ENCODE results near the gene ZNF410. TPM values are rescaled to one million over a fixed set of nuclear protein-coding genes. Genes with fewer than 3 reads are reported as not detected.

The ZNF410 gene
- total RNA-seq, 4 donors from 2014 or later = 33.2 to 104 (median 45.9) TPM

DNA sequence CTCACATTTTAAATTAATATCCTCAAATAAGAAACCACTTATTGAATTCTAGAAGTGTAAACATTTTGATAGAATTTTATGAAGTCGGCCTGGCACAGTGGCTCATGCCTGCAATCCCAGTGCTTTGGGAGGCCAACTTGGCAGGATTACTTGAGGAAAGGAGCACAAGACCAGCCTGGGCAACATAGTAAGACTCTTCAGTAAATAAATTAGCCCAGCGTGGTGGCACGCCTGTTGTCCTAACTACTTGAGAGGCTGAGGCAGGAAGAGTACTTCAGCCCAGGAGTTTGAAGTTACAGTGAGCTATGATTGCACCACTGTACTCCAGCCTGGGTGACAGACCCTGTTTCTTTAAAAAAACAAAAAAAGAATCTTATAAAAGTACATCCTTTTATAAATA lies 8.9 kb upstream of the ZNF410 start:
- no peak overlapping the region for H3K27ac ChIP-seq
- H3K27me3 ChIP-seq = no peaks in the 10 kb centered on the region
- no peaks in the 10 kb centered on the region for H3K36me3 ChIP-seq
- H3K4me3 ChIP-seq = no peak overlapping the region
- WGBS, 2 donors (ENCODE audit: low coverage in 1 of 2) = 75 to 84% methylated on average over 1 to 3 of the region's 3 CpGs
- DNase-seq = no peak
- intact Hi-C loops (cut with DNase I; ENCODE audit: low total_unique reads) = no loop called here
- no peak for TF ChIP-seq POLR2A (IDR thresholded peaks at IDR 0.05)
- in situ Hi-C loops (cut with MboI; ENCODE audit: low pct_ligation_motif_present in 1 of 4, low pct_unique_long_range_greater_than_20kb in 1 of 4, low sequenced_read_pairs in 3 of 4) = no loop called here
- no peaks in the 10 kb centered on the region for H3K9me3 ChIP-seq
- H3K4me1 ChIP-seq = peaks cover 0 to 4% (median 1%) of the 10 kb centered on the region in 4 donors

DNA sequence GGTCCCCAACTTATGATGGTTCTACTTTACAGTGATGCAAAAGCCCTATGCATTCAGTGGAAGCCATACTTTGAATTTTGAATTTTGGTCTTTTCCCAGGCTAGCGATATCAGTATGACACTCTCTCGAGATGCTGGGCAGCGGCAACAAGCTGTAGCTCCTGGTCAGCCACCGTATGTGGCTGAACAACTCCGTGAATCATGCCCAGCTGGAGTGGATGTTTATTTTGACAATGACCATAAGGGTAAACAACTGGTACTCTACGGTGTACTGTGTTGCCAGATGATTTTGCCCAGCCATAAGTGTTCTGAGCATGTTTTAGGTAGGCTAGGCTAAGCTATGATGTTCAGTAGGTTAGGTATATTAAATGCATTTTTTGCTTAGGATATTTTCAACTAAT lies 8.2 kb upstream of the ZNF410 start:
- no peaks in the 10 kb centered on the region for H3K27me3 ChIP-seq
- H3K36me3 ChIP-seq = no peaks in the 10 kb centered on the region
- no peak overlapping the region for H3K27ac ChIP-seq
- peaks cover 0 to 4% (median 1%) of the 10 kb centered on the region in 4 donors for H3K4me1 ChIP-seq
- H3K9me3 ChIP-seq = no peaks in the 10 kb centered on the region
- DNase-seq = no peak
- in situ Hi-C loops (cut with MboI; ENCODE audit: low pct_ligation_motif_present in 1 of 4, low pct_unique_long_range_greater_than_20kb in 1 of 4, low sequenced_read_pairs in 3 of 4) = no loop called here
- TF ChIP-seq EP300 (IDR thresholded peaks at IDR 0.05; ENCODE audit: low read depth) = no peak
- TF ChIP-seq, protein P1, sequence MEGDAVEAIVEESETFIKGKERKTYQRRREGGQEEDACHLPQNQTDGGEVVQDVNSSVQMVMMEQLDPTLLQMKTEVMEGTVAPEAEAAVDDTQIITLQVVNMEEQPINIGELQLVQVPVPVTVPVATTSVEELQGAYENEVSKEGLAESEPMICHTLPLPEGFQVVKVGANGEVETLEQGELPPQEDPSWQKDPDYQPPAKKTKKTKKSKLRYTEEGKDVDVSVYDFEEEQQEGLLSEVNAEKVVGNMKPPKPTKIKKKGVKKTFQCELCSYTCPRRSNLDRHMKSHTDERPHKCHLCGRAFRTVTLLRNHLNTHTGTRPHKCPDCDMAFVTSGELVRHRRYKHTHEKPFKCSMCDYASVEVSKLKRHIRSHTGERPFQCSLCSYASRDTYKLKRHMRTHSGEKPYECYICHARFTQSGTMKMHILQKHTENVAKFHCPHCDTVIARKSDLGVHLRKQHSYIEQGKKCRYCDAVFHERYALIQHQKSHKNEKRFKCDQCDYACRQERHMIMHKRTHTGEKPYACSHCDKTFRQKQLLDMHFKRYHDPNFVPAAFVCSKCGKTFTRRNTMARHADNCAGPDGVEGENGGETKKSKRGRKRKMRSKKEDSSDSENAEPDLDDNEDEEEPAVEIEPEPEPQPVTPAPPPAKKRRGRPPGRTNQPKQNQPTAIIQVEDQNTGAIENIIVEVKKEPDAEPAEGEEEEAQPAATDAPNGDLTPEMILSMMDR (IDR thresholded peaks at IDR 0.05) = no peak
- no peak for TF ChIP-seq POLR2A (IDR thresholded peaks at IDR 0.05)
- TF ChIP-seq POLR2AphosphoS5 (IDR thresholded peaks at IDR 0.05) = no peak
- no peak overlapping the region for H3K4me3 ChIP-seq
- intact Hi-C loops (cut with DNase I; ENCODE audit: low total_unique reads) = no loop called here
- WGBS, 2 donors (ENCODE audit: low coverage in 1 of 2) = 82 to 85% methylated on average over 3 to 6 of the region's 6 CpGs

DNA sequence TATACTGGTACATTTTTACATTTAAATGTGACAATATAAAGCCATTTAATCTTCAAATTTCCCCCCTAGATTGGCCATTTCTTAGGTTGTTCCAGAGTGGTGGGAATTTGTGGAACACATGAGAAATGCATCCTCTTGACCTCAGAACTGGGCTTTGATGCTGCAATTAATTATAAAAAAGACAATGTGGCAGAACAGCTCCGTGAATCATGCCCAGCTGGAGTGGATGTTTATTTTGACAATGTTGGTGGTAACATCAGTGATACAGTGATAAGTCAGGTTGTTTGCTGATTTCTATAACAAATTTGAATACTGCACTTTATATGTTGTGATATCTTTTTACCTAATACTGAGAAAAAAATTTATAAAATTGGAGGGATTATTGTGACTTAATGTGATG lies 7.6 kb upstream of the ZNF410 start:
- no peaks in the 10 kb centered on the region for H3K27me3 ChIP-seq

DNA sequence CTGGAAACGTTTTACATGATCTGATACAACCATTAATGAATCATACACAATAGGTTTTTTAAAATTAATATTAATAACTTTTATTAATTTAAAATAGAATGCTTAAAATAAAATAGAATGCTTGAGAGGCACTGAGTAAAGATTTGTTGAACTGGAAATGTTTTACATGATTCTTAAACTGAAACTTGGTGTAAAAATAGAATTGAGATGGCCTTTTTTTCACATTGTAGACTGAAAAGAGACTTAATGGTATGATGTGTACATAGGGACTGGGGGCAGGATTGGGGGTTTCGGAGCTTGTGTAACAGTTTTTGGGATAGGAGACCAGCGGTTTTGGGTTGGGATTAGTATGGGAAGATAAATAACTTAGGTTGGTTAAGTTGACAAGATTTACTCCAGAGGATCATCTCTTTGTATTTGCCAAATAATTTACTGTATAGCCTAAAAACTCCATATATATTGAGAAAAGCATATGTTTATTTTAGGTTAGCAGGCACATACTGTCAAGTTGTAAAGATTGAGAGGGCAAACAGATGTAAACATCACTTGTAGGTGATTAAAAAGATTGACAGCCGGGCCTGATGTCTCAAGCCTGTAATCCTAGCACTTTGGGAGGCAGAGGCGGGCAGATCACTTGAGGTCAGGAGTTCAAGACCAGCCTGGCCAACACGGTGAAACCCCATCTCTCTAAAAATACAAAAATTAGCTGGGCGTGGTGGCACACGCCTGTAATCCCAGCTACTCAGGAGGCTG lies 2.0 kb upstream of the ZNF410 start:
- intact Hi-C loops (cut with DNase I; ENCODE audit: low total_unique reads) = no loop called here
- Histone ChIP-seq H3K4me3 (no peak overlapping the region), H3K9me3 (no peaks in the 10 kb centered on the region), H3K4me1 (peaks cover 6 to 30% (median 23%) of the 10 kb centered on the region in 4 donors), H3K36me3 (no peaks in the 10 kb centered on the region), H3K27me3 (no peaks in the 10 kb centered on the region), H3K27ac (no peak overlapping the region)
- WGBS, 2 donors (ENCODE audit: low coverage in 1 of 2) = 71 to 76% methylated on average over 3 to 8 of the region's 8 CpGs
- in situ Hi-C loops (cut with MboI; ENCODE audit: low pct_ligation_motif_present in 1 of 4, low pct_unique_long_range_greater_than_20kb in 1 of 4, low sequenced_read_pairs in 3 of 4) = no loop called here
- DNase-seq = no peak
- no peak for TF ChIP-seq EP300 (IDR thresholded peaks at IDR 0.05; ENCODE audit: low read depth)
- no peak for TF ChIP-seq POLR2AphosphoS5 (IDR thresholded peaks at IDR 0.05)
- TF ChIP-seq, protein P1 (IDR thresholded peaks at IDR 0.05) = no peak
- TF ChIP-seq POLR2A (IDR thresholded peaks at IDR 0.05) = no peak

More for the DNA sequence above, 7.6 kb upstream of the ZNF410 start:
- in situ Hi-C loops (cut with MboI; ENCODE audit: low pct_ligation_motif_present in 1 of 4, low pct_unique_long_range_greater_than_20kb in 1 of 4, low sequenced_read_pairs in 3 of 4) (no loop called here), intact Hi-C loops (cut with DNase I; ENCODE audit: low total_unique reads) (no loop called here)
- DNase-seq = no peak
- 78 to 88% methylated on average over 1 of the region's 1 CpG for WGBS, 2 donors (ENCODE audit: low coverage in 1 of 2)
- Histone ChIP-seq H3K4me3 (no peak overlapping the region), H3K27ac (no peak overlapping the region), H3K9me3 (no peaks in the 10 kb centered on the region), H3K36me3 (no peaks in the 10 kb centered on the region), H3K4me1 (peaks cover 0 to 4% (median 1%) of the 10 kb centered on the region in 4 donors)
- TF ChIP-seq POLR2AphosphoS5 (IDR thresholded peaks at IDR 0.05) = no peak
- TF ChIP-seq, protein P1 (IDR thresholded peaks at IDR 0.05) = no peak
- no peak for TF ChIP-seq POLR2A (IDR thresholded peaks at IDR 0.05)
- no peak for TF ChIP-seq EP300 (IDR thresholded peaks at IDR 0.05; ENCODE audit: low read depth)

DNA sequence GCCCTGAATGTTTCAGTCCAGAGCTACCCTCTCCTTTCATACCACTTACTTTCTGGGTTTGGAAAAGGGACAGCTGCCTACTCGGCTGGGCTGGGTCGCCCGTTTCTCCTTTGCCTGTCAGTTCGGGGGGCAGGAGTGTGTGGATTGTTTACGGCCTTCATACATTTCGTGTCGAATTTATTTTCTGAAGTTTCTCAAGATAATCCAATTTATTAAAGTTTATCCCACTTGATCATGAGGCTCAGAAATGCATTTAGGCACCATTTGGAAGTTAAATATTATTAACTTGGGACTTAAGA lies 608 bp downstream of the ZNF410 start:
- Histone ChIP-seq H3K36me3 (no peaks in the 10 kb centered on the region), H3K9me3 (no peaks in the 10 kb centered on the region), H3K4me1 (peaks cover 6 to 30% (median 23%) of the 10 kb centered on the region in 4 donors), H3K4me3 (peak overlapping the region; percentile 72 to 94 (median 85)), H3K27me3 (no peaks in the 10 kb centered on the region), H3K27ac (peak overlapping the region; percentile 92 to 97 (median 95))
- intact Hi-C loops (cut with DNase I; ENCODE audit: low total_unique reads) (no loop called here), in situ Hi-C loops (cut with MboI; ENCODE audit: low pct_ligation_motif_present in 1 of 4, low pct_unique_long_range_greater_than_20kb in 1 of 4, low sequenced_read_pairs in 3 of 4) (no loop called here)
- no peak for DNase-seq
- WGBS, 2 donors (ENCODE audit: low coverage in 1 of 2) = 0 to 1% methylated on average over 4 to 7 of the region's 7 CpGs
- no peak for TF ChIP-seq POLR2A (IDR thresholded peaks at IDR 0.05)
